LNCaP clone FGC (cell line): ENCODE results near the gene DGUOK.

Source experiments
- DNase-seq: peaks from one replicate; pipeline ENCODE4 v3.0.0-alpha.2; 2011; ENCODE audit warnings: low read depth
- H3K4me3 ChIP-seq: 2 replicates; pipeline ENCODE4 v1.5.1; 2011; ENCODE audit warnings: mild to moderate bottlenecking, low read depth, low read length, control low read depth
- CTCF ChIP-seq: IDR thresholded peaks from 2 replicates; pipeline ENCODE4 v1.5.1; 2012; ENCODE audit warnings: mild to moderate bottlenecking; ENCODE audit not compliant: control insufficient read depth, insufficient read depth; ENCODE audit errors: extremely low read depth

Gene DGUOK

GRCh38 chr2:73980566-73980965 is 53.9 kb downstream of the DGUOK start:
- no peak for TF ChIP-seq CTCF
- H3K4me3 ChIP-seq = no peak overlapping the region
- DNase-seq = no peak

DNA sequence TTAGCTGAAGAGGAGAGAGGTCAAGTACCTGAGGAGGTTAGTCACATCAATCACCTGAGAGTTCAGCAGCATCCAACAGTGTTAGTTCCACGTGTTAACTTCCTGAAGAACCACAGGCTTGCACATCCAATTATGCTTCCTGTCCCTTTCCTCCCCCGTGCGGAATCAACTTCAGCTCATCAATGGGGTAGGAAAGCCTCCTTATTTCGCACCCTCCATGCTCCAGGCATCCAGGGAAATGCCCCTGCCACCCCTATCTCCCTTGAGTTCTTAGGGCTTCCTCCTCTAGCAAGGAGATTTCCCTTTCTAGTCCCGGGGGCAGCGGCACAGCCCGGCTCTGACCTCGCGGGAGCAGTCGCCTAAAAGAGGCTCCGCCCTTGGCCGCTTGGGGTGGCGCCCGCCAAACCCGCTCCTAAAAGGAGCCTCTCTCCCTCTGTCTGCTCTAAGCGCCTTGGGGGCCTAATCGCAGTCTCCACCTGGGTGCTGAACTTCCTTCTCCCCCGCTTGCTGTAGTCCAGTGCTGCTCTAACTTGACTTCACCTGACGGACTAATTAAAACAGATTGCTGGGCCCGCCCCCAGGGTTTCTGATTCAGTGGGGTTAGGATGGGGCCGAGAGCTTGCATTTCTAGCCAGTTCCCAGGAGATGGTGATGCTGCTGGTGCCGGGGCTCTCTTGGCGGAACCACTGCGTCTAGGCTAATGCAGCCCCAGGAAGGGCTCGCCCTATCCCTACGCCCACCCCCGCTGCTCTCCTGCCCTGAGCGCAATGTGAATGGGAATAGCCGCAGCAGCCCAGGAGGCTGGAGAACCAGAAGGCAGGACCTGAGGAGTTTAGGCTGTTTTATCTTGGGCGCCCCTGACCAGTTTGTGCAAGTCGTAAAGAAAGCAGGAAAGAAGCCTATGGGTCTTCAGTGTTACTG is 54.7 kb downstream of the DGUOK start:
- TF ChIP-seq CTCF = no peak
- H3K4me3 ChIP-seq = no peak overlapping the region
- no peak for DNase-seq

- H3K4me3 ChIP-seq = no peak overlapping the region
- TF ChIP-seq CTCF = no peak
- no peak for DNase-seq
These were observed 55.5 kb downstream of the DGUOK start for GRCh38 chr2:73982140-73982617.

GRCh38 chr2:73983322-73984202 is 56.9 kb downstream of the DGUOK start:
- DNase-seq = peak; percentile 91
- no peak for TF ChIP-seq CTCF

DNA sequence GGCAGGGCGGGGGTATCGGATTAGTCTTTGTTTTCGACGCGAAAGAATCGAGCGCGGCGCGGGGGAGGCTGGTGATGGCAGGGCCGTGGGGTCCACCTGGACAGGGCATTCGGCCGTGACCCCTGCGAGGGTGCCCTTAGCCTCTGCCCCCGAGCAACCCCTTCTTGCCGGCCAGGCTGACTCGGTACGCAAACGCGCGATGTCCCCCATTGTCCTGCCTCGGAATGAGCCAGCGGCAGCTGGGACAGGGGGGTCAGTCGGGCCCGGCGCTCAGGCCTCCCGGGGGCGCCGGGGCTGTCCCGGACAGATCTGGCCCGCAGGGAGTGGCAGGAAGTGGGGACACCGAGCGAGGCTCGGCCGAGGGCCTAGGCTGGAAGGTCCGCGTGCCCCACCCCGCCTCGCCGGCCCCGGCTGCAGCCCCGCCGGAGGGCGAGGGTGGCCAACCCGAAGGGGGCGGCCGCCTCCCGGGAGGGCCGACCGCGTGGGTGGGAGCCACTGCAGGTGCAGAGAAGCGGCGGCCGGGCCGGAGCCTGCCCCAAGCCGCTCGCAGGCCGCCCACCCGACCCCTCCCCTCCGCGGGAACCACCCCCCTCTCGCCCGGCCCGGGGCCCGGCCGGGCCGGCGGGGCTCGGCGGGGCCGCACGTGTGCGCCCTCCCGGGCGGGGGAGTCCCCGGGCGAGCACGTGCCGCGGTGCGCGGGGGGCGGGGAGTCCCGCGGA is 57.7 kb downstream of the DGUOK start, which contains the start of gene TET3:
TSS of gene TET3 (plus strand) at position 708 of the 719 bp plus-strand sequence. CDS start 1,494 bp downstream, outside the sequence.
- peak within 1 kb of the TSS; percentile 60 for H3K4me3 ChIP-seq
- no peak for DNase-seq

More at GRCh38 chr2:73983322-73984202, 56.9 kb downstream of the DGUOK start:
- H3K4me3 ChIP-seq = peak overlapping the region; percentile 60

More for the DNA sequence above, 57.7 kb downstream of the DGUOK start, which contains the start of gene TET3:
- TF ChIP-seq CTCF = no peak
